ENCODE measurements around the gene HES5.

HES5 gene

GRCh38 chr1:2499986-2500596, 30.0 kb downstream of the HES5 start:
- no peaks in the 10 kb centered on the region for H3K9me3 Mint-ChIP-seq
- H3K27me3 Mint-ChIP-seq: no peaks in the 10 kb centered on the region
- H3K4me1 Mint-ChIP-seq (ENCODE audit: low read depth in 2 of 2): peaks cover 23 to 31% of the 10 kb centered on the region in 2 donors
- H3K4me3 Mint-ChIP-seq: peak overlapping the region; percentile 64 to 74
- H3K36me3 Mint-ChIP-seq (ENCODE audit: insufficient read depth): no peaks in the 10 kb centered on the region
- DNase-seq (peak; percentile 12 to 23 (median 14)), ATAC-seq (replicated peaks) (peak; percentile 48)
- H3K27ac Mint-ChIP-seq: peak overlapping the region; percentile 84 to 86

- Mint-ChIP-seq H3K27me3 (no peaks in the 10 kb centered on the region), H3K4me1 (ENCODE audit: low read depth in 2 of 2) (peaks cover 24 to 32% of the 10 kb centered on the region in 2 donors)
- no peak for DNase-seq
Measured at GRCh38 chr1:2499260-2499659, 30.8 kb downstream of the HES5 start.

GRCh38 chr1:2498648-2499047, 31.4 kb downstream of the HES5 start:
- no peaks in the 10 kb centered on the region for H3K27me3 Mint-ChIP-seq
- no peak overlapping the region for H3K4me3 Mint-ChIP-seq
- peaks cover 30 to 39% of the 10 kb centered on the region in 2 donors for H3K4me1 Mint-ChIP-seq (ENCODE audit: low read depth in 2 of 2)
- no peak for DNase-seq
- peak overlapping the region in 1 of 2 donors; percentile 84 for H3K27ac Mint-ChIP-seq
- no peak for ATAC-seq (replicated peaks)
- no peaks in the 10 kb centered on the region for H3K9me3 Mint-ChIP-seq
- no peaks in the 10 kb centered on the region for H3K36me3 Mint-ChIP-seq (ENCODE audit: insufficient read depth)

More at GRCh38 chr1:2499260-2499659, 30.8 kb downstream of the HES5 start:
- Mint-ChIP-seq H3K9me3 (no peaks in the 10 kb centered on the region), H3K4me3 (peak overlapping the region in 1 of 2 donors; percentile 31), H3K36me3 (ENCODE audit: insufficient read depth) (no peaks in the 10 kb centered on the region), H3K27ac (peak overlapping the region; percentile 84 to 86)
- ATAC-seq (replicated peaks): no peak

GRCh38 chr1:2497891-2498290, 32.2 kb downstream of the HES5 start:
- Mint-ChIP-seq H3K27me3 (no peaks in the 10 kb centered on the region), H3K4me1 (ENCODE audit: low read depth in 2 of 2) (peaks cover 38 to 45% of the 10 kb centered on the region in 2 donors), H3K9me3 (no peaks in the 10 kb centered on the region), H3K4me3 (no peak overlapping the region), H3K27ac (peak overlapping the region; percentile 46 to 94), H3K36me3 (ENCODE audit: insufficient read depth) (peaks cover 3% of the 10 kb centered on the region)
- no peak for DNase-seq
- ATAC-seq (replicated peaks): no peak

- Mint-ChIP-seq H3K4me3 (peak overlapping the region; percentile 71 to 72), H3K27ac (peak overlapping the region; percentile 94 to 96), H3K36me3 (ENCODE audit: insufficient read depth) (peaks cover 3% of the 10 kb centered on the region), H3K27me3 (no peaks in the 10 kb centered on the region), H3K4me1 (ENCODE audit: low read depth in 2 of 2) (peaks cover 38 to 45% of the 10 kb centered on the region in 2 donors), H3K9me3 (no peaks in the 10 kb centered on the region)
- DNase-seq (no peak), ATAC-seq (replicated peaks) (no peak)
Measured at GRCh38 chr1:2496746-2497145, 33.3 kb downstream of the HES5 start.

- peak; percentile 44 to 54 (median 45) for DNase-seq
- Mint-ChIP-seq H3K9me3 (no peaks in the 10 kb centered on the region), H3K36me3 (ENCODE audit: insufficient read depth) (peaks cover 3% of the 10 kb centered on the region), H3K27ac (peak overlapping the region; percentile 94 to 96), H3K27me3 (no peaks in the 10 kb centered on the region), H3K4me1 (ENCODE audit: low read depth in 2 of 2) (peaks cover 38 to 45% of the 10 kb centered on the region in 2 donors), H3K4me3 (peak overlapping the region; percentile 71 to 72)
- ATAC-seq (replicated peaks): peak; percentile 79
Measured at GRCh38 chr1:2496087-2496622, 33.9 kb downstream of the HES5 start.

GRCh38 chr1:2495546-2495945, 34.5 kb downstream of the HES5 start:
- Mint-ChIP-seq H3K36me3 (ENCODE audit: insufficient read depth) (peaks cover 3% of the 10 kb centered on the region), H3K4me3 (peak overlapping the region; percentile 71 to 72), H3K4me1 (ENCODE audit: low read depth in 2 of 2) (peaks cover 38 to 45% of the 10 kb centered on the region in 2 donors), H3K9me3 (no peaks in the 10 kb centered on the region), H3K27ac (peak overlapping the region; percentile 94 to 96), H3K27me3 (no peaks in the 10 kb centered on the region)
- no peak for DNase-seq
- no peak for ATAC-seq (replicated peaks)

GRCh38 chr1:2495026-2495425, 35.0 kb downstream of the HES5 start:
- Mint-ChIP-seq H3K27me3 (no peaks in the 10 kb centered on the region), H3K4me1 (ENCODE audit: low read depth in 2 of 2) (peaks cover 32 to 40% of the 10 kb centered on the region in 2 donors), H3K9me3 (no peaks in the 10 kb centered on the region), H3K4me3 (no peak overlapping the region), H3K36me3 (ENCODE audit: insufficient read depth) (peaks cover 3% of the 10 kb centered on the region), H3K27ac (no peak overlapping the region)
- DNase-seq (no peak), ATAC-seq (replicated peaks) (no peak)

GRCh38 chr1:2494323-2494693, 35.8 kb downstream of the HES5 start:
- Mint-ChIP-seq H3K27ac (peak overlapping the region; percentile 70 to 85), H3K36me3 (ENCODE audit: insufficient read depth) (peaks cover 3% of the 10 kb centered on the region), H3K9me3 (no peaks in the 10 kb centered on the region), H3K27me3 (no peaks in the 10 kb centered on the region), H3K4me1 (ENCODE audit: low read depth in 2 of 2) (peaks cover 28 to 34% of the 10 kb centered on the region in 2 donors), H3K4me3 (peak overlapping the region; percentile 62 to 74)
- ATAC-seq (replicated peaks) (no peak), DNase-seq (no peak)

- Mint-ChIP-seq H3K27ac (peak overlapping the region; percentile 70 to 85), H3K27me3 (no peaks in the 10 kb centered on the region), H3K9me3 (peaks cover 0 to 4% of the 10 kb centered on the region in 2 donors), H3K4me3 (peak overlapping the region; percentile 62 to 74), H3K4me1 (ENCODE audit: low read depth in 2 of 2) (peaks cover 28 to 30% of the 10 kb centered on the region in 2 donors), H3K36me3 (ENCODE audit: insufficient read depth) (peaks cover 3% of the 10 kb centered on the region)
- ATAC-seq (replicated peaks) (peak; percentile 64), DNase-seq (peak; percentile 12 to 26 (median 25))
Measured at GRCh38 chr1:2493691-2494322, 36.3 kb downstream of the HES5 start.

GRCh38 chr1:2493218-2493617, 36.8 kb downstream of the HES5 start:
- Mint-ChIP-seq H3K4me1 (ENCODE audit: low read depth in 2 of 2) (peaks cover 28 to 30% of the 10 kb centered on the region in 2 donors), H3K9me3 (peaks cover 0 to 10% of the 10 kb centered on the region in 2 donors), H3K4me3 (peak overlapping the region; percentile 11 to 74), H3K36me3 (ENCODE audit: insufficient read depth) (peaks cover 3% of the 10 kb centered on the region), H3K27me3 (no peaks in the 10 kb centered on the region), H3K27ac (peak overlapping the region; percentile 70 to 85)
- ATAC-seq (replicated peaks) (no peak), DNase-seq (no peak)

GRCh38 chr1:2492091-2492490, 38.0 kb downstream of the HES5 start:
- ATAC-seq (replicated peaks): no peak
- Mint-ChIP-seq H3K27ac (no peak overlapping the region), H3K9me3 (peaks cover 0 to 16% of the 10 kb centered on the region in 2 donors), H3K4me3 (no peak overlapping the region), H3K27me3 (no peaks in the 10 kb centered on the region), H3K36me3 (ENCODE audit: insufficient read depth) (peaks cover 3% of the 10 kb centered on the region), H3K4me1 (ENCODE audit: low read depth in 2 of 2) (peaks cover 26 to 28% of the 10 kb centered on the region in 2 donors)
- DNase-seq: no peak

- Mint-ChIP-seq H3K36me3 (ENCODE audit: insufficient read depth) (peaks cover 3% of the 10 kb centered on the region), H3K27me3 (no peaks in the 10 kb centered on the region), H3K27ac (no peak overlapping the region), H3K4me1 (ENCODE audit: low read depth in 2 of 2) (peaks cover 13 to 14% of the 10 kb centered on the region in 2 donors), H3K4me3 (no peak overlapping the region), H3K9me3 (peaks cover 0 to 16% of the 10 kb centered on the region in 2 donors)
- ATAC-seq (replicated peaks) (no peak), DNase-seq (no peak)
Measured at GRCh38 chr1:2489615-2490014, 40.4 kb downstream of the HES5 start.

GRCh38 chr1:2488688-2489087, 41.4 kb downstream of the HES5 start:
- peak overlapping the region in 1 of 2 donors; percentile 58 for H3K27ac Mint-ChIP-seq
- peaks cover 3% of the 10 kb centered on the region for H3K36me3 Mint-ChIP-seq (ENCODE audit: insufficient read depth)

More at GRCh38 chr1:2488688-2489087, 41.4 kb downstream of the HES5 start:
- no peaks in the 10 kb centered on the region for H3K27me3 Mint-ChIP-seq
- H3K9me3 Mint-ChIP-seq: peaks cover 0 to 16% of the 10 kb centered on the region in 2 donors
- H3K4me1 Mint-ChIP-seq (ENCODE audit: low read depth in 2 of 2): peaks cover 10 to 14% of the 10 kb centered on the region in 2 donors
- ATAC-seq (replicated peaks) (no peak), DNase-seq (no peak)
- H3K4me3 Mint-ChIP-seq: no peak overlapping the region

Data from effector memory CD8-positive, alpha-beta T cell (primary cell).